ENCODE measurements around the gene RNF141.

RNF141 gene

DNA sequence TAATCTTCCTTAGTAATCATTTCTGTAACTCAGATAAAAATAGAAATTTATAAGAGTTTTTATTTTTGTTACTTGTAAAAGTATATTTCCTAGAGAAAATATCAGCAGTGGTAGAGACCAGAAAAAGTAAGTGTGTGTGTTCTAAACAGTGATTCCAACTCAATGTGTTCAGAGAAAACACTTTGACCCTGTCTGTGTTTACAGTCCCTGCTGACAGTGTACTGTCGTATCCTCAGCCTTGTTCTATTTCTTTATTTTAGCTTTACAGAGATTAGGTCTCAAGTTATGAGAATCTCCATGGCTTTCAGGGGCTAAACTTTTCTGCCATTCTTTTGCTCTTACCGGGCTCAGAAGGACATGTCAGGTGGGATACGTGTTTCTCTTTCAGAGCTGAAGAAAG lies 17.3 kb upstream of the RNF141 start:
- DNase-seq = no peak

DNA sequence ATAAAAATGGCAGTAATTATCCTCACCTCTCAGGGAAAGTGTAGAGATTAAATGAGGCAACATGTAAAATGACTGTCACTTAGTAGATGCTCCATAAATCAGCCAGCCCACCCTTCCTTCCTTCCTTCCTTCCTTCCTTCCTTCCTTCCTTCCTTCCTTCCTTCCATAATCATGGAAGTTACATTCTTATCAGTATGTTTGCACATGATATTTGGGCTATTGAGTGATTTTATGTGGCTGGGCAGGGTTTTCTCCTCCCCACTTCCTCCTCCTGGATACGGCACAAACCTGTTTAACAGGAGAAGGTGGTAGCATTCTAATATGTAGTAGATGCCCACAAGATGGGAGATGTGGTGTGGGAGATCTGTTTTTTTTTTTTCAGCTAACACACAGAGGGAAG lies 15.6 kb upstream of the RNF141 start:
- no peak for DNase-seq

DNA sequence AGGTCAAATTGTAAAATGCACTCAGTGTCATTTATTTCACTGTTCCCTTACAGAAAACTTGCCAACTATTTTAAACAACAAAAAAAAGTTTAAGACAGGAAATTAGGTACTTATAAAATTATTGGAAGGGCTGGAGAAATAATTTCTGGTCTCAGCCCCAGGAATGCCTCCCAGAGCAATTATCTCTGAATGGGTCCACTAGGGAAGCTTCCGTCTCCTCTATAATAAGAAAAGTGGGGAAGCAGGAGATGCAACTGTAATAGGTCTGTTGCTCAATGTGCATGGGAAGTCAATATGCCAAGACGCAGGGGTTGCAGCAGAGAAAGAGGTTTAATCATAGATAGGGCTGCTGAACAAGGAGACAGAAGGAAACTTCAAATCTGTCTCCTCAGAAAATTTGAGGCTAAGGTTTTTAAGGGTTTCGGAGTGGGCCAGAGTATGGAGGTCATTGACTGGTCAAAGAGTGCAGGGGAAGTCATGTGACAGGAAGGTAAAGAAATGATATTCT lies 10.9 kb upstream of the RNF141 start:
- DNase-seq = no peak

DNA sequence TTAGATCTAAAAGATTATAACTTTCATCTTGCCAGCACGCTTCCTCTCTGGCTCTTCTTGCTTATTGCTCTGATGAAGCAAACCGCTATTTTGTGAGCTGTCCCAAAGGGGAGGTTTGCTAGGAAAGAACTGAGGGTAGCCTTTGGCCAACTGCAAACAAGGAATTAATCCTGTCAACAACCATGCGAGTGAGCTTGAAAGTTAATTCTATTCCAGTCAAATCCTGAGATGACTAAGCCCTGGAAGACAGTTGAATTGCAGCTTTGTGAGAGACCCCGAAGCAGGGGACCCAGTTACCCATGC lies 10.3 kb upstream of the RNF141 start:
- no peak for DNase-seq

DNA sequence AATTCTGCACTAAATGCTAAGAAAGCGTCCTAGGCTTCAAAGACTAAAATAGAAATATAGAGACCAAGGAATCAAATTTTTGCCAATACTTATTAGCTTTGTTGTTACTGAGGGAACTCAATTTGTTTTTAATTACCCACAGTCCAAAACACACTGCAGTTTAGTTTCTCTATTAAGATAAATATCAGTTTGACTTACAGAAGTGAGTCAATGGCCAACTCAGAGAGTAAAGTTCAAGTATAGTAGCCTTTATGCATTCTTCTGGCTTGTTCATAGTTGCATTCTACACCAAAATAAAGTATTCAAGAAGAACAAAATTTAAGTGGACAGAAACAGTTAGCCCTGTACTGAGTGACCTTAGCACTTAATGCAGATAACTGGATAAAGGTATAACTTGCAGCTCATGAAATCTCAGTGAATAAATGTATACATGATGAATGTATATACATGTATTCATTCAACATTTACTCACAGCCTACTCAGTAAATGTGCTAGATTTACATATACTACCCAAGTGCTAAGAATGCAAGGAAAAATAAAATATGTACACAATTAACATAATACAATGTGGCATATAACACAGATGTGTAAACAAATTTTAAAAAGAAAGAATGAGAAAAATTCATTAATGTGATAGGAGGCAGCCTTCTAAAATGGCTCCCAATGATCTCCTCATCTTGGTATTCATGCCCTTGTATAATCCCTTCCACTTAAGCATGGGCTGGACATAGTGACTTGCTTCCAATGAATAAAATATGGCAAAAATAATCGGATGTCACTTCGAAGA lies 9.7 kb upstream of the RNF141 start:
- DNase-seq = no peak

DNA sequence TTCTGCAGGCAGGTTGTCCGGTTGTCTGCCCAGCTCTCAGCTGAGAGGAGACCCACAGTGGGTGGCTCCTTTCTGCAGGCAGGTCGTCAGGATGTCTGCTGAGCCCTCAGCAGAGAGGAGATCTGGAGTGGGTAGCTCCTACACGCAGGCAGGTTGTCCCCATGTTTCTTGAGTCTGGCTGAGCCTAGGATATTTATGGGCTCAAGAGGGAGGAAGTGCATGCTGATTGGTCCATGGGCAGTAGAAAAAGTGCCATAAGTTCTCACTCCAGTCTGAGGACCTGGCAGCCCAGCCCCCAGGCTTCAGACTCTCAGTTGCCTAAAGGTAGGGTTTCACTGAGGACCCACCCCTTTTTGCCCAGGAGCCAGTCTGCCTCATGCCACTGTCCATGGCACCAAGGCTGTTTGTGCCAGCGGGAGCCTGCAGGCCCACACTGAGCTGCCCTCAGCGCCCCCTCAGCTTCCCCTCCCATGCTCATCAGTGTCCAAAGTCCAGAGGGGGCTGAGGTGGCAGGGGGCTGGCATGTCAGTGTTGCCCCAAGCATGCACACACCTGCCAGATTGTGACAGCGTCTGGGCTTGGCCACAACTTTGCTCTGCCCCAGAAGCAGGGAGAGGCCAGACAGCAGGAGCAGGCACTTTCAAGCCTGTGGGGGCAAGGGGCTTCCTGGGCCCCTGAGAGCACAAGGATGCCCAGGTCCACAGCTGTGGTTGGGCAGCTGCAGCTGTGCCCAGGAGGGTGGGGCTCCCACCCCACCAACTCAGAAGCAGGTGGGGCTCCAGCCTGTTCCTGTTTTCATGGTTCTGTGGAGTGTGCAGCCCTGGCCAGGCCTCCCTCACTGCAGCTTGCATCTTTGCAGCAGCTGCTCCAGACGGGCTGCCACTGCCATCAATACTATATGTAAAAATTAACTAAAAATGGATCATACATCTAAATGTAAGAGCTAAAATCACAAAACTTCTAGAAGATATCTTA lies 3.8 kb upstream of the RNF141 start:
- DNase-seq = peak; percentile 40 to 41

DNA sequence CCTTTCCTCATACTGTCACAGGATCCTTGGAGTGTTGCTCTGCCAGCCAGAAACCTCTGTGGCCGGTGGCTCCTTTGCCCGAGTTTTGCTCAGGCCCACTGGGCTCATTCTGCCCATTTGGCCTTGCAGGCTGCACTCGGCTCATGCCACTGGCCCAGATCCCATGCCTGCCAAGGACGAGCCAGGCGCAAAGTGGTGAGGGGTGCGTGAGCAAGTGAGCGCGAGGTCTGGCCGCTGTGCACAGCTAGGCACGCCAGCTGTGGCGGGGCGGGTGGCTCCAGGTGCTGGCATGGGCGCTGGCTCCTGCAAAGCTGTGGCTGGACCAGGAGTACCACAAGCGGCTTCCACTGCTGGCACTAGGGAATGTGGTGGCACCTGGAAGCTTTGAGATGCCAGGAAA lies 2.8 kb upstream of the RNF141 start:
- no peak for DNase-seq

DNA sequence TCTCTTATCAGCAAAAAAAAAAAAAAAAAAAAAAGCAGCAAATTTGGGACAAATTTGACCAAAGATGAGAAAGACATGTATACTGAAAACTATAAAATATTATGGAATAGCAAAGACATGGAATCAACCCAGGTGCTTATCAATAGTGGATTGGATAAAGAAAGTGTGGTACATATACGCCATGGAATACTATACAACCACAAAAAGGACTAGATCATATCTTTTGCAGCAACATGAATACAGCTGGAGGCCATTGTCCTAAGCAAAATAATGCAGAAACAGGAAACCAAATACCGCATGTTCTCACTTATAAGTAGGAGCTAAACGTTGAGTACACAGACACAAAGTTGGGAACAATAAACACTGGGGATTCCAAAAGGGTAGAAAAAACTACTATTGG lies 1.8 kb upstream of the RNF141 start:
- no peak for DNase-seq

DNA sequence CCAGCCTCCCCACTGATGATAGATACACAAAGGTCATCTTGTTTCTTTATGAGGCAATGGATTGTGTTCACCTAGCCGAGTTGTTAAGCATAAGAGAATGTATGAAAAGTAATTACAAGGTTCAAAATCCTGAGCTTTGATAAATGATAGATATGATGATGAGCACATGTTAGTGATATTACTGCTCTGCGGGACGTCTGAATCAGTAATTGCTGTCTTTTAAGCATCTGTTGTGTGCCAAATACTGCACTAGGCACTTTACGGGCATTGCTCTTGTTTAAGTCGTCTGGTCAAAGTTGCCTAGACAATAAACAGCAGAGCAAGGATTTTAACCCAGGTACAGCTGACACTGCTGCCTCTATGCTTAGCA lies 559 bp upstream of the RNF141 start:
- DNase-seq = no peak

DNA sequence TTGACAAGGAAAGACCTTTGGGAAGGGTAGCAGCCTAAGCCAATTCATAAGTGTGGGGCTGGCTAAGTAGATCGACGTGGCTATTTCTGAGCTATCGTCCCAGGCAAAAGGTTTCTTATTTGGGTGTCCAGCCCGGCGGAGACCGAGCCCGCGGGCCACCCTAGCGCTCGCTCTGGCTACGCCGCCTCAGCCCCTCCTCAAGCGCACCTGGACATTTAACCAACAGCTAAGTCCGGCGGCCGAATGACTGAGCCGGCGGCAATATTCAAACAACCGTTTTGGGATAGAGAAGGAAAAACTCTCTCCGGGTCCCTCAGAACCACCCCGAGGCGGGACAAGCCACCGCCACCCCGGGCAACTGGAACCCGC lies 457 bp downstream of the RNF141 start:
- DNase-seq = no peak

DNA sequence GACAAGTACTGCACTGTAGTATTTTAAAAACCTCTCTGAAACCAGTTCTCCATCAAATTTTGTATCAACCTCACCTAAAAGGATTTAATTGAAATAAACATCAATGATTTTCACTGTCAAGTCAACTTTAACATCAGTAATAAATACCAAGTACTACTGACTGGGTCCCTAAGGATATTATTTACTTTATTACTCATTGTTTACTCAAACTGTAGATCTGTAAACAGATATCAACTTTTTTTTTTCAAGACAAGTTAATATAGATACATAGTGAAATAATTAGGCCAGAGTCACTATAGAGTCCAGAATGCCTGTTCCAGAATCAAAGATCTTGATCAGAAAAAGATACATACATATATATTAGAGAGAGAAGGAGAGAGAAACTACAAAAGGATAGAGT lies 1.6 kb downstream of the RNF141 start:
- DNase-seq = no peak

DNA sequence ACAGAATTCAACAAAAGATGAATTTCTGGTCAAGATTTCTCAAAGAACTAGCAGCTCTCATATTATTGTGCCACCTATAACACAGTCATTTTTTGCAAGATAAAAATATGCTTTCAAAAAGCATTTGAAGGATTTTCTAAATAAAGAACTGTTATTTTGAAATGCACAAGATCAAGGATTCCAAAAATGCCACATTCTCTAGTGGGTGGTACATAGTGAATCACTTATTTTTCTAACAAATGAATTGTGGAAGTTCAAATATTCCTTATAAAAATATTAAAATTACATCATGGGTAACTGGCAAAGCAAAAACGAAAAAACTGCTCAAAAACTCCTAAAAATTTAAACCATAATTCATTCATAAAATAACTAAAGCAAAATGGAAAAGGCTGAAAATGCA lies 2.1 kb downstream of the RNF141 start:
- DNase-seq = no peak

DNA sequence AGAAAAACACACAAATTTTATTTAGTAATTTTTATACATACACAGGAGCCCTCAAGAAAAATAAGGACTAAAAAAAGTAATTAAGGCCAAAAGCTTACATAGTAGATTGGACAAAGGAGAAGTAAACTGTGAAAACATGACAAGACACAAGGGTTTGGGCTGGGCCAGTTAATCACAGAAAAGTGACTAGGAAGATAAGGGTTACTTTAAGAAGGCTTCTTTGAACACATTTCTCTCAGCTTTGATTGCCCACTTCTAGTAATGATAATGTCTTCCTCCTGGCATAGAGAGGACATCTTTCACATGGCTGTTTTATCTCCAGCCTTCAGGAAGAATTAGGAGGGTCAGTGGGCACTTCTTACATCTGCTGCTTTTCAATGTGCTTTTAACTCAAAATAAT lies 3.4 kb downstream of the RNF141 start:
- no peak for DNase-seq

DNA sequence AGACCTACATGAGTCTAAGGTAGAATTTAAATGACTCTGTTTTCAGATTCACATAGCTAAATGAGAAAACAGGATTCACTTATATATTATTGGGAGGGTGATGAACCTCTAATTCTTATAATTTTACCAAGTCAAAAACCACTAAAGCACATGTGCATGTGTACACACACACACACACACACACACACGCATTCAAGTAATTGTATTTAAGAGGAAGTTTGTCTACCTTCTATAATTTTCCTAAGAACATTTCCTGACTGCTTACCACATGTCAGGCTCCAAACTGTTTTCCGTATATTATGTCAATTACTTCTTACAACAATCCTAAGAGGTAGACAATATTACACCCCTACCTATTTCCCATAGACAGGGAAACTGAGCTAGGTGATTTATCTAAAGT lies 6.7 kb downstream of the RNF141 start:
- DNase-seq = peak in 1 of 2 experiments; percentile 16

DNA sequence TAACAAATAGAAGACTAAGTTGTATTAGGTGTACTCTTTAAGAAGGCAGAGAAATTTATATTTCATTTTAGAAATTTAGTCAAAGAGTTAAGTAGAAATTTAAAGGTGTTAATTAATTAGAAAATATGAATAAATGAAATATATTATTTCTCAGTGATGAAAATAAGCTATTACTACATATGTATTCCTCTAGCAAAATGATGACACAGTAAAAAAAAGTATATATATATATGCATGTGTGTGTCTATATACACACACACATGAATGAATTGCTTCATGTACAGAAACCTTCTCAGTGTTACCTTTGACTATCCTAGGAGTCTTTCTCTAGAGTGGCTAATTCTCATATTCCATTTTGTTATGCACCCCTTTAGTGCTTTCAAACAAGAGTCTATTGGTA lies 7.7 kb downstream of the RNF141 start:
- no peak for DNase-seq

DNA sequence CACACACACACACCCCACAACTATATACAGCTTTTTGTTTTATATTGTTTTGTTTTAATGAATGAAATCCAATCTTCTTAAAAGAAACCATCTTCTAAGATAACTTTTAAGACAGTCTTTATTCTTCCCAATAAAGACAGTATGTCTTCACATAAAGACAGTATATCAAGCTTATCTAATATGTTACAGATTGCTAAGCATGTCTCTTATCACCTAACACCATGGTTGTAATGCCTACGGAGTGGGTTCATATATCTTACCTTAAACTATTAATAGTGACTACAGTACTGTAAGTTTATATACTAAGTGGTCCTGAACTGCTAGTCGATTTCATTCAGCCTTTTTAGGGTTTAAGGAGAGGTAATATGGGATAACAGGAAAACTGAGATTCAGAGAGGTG lies 8.5 kb downstream of the RNF141 start:
- DNase-seq = no peak

DNA sequence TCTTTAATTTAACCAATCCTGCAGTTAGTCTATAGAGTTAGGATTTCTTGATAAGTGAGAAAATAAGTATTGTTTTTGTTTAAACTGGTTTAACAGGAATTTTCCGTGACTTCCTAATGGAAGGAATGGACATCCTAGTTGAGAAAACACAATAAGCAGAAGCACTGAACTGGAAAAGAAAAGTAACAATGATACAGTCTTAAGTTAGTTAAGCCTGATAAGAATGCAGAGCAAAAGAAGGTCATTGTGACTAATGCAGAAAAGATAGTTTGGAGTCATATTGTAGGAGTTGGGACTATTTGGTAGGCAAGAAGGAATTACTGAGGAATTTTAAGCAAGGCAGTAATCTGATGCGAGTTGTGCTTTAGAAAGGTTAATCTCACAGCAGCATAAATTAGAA lies 11.7 kb downstream of the RNF141 start:
- no peak for DNase-seq

DNA sequence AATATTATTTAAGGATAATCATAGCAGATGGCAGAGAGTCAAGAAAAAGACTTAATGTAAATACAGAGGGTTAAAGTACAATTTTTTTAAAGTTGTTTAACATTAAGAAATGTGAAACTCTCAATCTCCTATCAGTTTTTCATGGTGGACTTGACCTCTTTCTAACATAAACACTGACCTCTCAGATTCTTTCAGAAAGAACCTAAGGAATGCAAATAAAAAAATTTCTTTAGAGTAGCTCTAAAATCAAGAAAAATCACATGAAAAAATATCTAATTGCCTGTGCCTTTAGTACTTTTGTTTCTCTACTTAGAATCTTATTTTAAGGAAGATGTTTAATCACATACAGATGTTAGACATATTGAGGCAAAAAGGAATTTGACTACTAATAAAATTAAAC lies 12.9 kb downstream of the RNF141 start:
- no peak for DNase-seq

DNA sequence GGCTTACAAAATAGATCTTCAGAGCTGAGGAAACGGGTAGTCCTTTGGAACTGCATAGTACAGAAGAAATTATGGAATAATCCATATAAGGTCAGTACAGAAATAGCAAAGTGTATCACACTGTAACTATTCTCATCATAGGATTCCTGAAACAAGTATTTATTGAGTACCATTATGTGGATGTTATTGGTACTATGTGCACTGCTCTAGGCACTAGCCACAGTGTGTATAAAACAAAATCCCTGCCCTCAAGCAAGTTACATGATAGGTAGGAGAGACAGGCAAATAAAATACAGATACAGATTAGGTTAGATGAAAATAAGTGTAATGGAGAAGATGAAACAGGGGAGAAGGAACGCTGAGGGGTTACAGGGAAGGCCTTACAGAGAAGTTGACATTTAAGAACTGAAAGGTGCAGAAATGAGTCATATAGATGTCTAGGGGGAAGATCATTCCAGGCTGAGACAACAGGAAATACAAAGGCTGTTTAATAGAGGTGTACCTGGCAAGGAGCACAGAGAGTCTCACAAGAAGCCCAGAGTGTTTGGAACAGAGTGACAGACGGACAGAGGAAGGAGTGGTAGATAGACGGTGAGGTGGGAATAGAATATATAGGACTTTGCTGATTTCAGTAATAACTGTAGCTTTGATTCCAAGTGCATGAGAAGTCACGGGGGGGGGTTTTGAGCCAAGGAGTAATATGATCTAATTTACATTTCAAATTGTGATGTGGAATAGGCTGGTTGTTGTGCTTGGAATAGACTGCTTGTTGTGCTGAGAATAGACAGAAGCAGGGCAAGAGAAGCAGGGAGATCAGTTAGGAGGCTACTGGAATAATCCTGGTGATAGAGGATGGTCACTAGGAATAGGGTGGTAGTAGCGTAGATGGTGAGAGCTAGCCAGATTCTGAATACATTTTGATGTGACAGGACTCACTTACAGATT lies 13.7 kb downstream of the RNF141 start:
- DNase-seq = no peak

DNA sequence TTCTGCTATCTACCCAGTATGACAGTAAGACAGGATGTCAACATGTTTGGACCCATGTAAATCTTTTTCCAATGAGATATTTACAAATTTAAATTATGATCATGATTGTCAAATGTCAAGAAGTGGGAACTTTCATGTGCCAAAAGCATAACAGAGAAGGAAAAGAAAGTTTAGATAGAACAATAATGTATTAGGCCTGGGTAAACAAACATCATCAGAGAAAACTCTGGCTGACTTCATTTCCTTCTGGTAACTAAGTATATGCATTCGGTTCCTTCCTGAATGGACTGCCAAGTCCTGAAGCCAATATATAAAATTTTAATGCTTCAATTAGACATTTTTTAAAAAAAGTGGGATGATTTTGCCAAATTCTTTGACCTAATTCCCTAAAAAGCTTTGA lies 16.5 kb downstream of the RNF141 start:
- no peak for DNase-seq

DNA sequence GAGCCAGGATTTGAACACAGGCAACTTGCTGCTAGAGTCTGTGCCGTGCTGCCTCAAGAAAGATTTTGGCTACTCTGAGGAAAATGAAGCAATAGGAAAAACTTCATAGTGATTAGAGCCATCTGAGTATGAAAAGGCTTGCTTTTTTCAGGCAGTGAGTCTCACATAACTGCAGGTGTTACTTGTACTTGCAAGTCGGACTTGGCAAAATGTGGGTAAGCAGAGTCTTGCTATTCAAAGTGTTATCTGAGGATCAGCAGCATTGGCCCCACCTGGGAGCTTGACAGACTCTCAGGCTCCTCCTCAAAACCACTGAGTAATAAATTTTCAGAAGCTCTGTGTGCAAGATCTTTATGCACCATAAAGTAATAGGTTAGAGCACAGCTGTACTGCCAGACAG lies 18.1 kb downstream of the RNF141 start:
- no peak for DNase-seq

DNA sequence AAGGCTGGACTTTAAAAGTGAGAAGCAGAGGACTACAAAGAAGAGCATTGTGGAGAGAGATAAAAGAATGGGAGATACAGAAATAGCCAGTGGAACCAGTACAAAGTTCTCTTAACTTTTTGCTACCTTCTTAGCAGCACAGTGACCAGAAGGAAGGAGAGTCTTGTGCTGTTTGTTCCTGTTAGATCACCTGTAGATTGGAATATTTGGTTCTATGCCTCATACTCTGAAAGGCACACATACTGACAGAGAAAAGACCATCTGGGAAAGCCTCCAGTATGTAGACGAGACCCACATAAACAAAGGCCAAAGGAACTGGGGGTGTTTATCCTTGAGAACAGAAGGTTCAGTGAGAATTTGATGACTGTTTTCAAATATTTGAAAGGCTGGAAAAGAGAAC lies 18.7 kb downstream of the RNF141 start:
- no peak for DNase-seq

DNA sequence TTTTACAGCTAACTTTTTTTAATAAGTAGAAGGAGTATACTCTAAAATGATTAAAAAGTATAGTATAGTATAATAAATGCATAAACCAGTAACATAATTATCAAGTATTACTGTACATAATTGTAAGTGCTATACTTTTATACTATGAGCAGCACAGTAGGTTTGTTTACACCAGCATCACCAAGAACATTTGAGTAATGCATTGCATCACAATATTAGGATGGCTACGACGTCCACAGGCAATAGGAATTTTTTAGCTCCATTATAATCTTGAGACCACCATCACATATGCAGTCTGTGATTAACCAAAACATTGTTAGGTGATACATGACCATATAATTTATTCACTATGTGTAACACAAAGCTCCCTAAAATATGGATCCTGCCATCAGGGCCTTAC lies 20.4 kb downstream of the RNF141 start:
- DNase-seq = no peak

Data from AML-193 (cell line).